ENCODE measurements around the gene DHX40. TPM values are rescaled to one million over a fixed set of nuclear protein-coding genes. Genes with fewer than 3 reads are reported as not detected.

DHX40 gene
- total RNA-seq, 1 experiment from 2014 or later: 16.2 TPM

DNA sequence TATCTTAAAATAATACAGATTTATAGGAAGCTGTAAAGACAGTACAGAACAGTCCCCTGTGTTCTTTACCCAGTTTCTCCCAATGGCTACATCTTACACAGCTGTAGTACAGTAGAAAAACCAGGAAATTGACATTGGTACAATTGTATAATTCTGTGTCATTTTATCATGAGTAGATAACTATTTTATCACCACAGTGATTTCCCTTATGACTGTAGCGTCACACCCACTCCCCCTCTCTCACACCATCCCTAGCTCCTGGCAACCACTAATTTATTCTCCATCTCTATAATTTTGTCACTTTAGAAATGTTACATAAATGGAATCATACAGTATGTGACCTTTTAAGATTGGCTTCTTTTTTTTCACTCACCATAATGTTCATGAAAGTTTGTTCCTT lies 85.2 kb downstream of the DHX40 start:
- no peaks in the 10 kb centered on the region for H3K27me3 ChIP-seq (ENCODE audit: control insufficient read depth, insufficient read depth, low read length)
- 0 out of 2 replicates have a peak, but pooled peaks cover 3% of the 10 kb centered on the region for H3K4me1 ChIP-seq (ENCODE audit: control insufficient read depth, insufficient read depth, low read length)
- no peak for TF ChIP-seq SIN3A (IDR thresholded peaks at IDR 0.05; ENCODE audit: borderline replicate concordance, insufficient read depth, low read depth, low read length)
- no peak for TF ChIP-seq POLR2AphosphoS5 (IDR thresholded peaks at IDR 0.05; ENCODE audit: low read depth, low read length)
- TF ChIP-seq, protein P1, sequence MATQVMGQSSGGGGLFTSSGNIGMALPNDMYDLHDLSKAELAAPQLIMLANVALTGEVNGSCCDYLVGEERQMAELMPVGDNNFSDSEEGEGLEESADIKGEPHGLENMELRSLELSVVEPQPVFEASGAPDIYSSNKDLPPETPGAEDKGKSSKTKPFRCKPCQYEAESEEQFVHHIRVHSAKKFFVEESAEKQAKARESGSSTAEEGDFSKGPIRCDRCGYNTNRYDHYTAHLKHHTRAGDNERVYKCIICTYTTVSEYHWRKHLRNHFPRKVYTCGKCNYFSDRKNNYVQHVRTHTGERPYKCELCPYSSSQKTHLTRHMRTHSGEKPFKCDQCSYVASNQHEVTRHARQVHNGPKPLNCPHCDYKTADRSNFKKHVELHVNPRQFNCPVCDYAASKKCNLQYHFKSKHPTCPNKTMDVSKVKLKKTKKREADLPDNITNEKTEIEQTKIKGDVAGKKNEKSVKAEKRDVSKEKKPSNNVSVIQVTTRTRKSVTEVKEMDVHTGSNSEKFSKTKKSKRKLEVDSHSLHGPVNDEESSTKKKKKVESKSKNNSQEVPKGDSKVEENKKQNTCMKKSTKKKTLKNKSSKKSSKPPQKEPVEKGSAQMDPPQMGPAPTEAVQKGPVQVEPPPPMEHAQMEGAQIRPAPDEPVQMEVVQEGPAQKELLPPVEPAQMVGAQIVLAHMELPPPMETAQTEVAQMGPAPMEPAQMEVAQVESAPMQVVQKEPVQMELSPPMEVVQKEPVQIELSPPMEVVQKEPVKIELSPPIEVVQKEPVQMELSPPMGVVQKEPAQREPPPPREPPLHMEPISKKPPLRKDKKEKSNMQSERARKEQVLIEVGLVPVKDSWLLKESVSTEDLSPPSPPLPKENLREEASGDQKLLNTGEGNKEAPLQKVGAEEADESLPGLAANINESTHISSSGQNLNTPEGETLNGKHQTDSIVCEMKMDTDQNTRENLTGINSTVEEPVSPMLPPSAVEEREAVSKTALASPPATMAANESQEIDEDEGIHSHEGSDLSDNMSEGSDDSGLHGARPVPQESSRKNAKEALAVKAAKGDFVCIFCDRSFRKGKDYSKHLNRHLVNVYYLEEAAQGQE (IDR thresholded peaks at IDR 0.05; ENCODE audit: insufficient read depth in 1 of 2, low read depth in 2 of 2, low read length in 1 of 2): no peak
- TF ChIP-seq, protein P2, sequence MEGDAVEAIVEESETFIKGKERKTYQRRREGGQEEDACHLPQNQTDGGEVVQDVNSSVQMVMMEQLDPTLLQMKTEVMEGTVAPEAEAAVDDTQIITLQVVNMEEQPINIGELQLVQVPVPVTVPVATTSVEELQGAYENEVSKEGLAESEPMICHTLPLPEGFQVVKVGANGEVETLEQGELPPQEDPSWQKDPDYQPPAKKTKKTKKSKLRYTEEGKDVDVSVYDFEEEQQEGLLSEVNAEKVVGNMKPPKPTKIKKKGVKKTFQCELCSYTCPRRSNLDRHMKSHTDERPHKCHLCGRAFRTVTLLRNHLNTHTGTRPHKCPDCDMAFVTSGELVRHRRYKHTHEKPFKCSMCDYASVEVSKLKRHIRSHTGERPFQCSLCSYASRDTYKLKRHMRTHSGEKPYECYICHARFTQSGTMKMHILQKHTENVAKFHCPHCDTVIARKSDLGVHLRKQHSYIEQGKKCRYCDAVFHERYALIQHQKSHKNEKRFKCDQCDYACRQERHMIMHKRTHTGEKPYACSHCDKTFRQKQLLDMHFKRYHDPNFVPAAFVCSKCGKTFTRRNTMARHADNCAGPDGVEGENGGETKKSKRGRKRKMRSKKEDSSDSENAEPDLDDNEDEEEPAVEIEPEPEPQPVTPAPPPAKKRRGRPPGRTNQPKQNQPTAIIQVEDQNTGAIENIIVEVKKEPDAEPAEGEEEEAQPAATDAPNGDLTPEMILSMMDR (IDR thresholded peaks at IDR 0.05): no peak
- no peak for TF ChIP-seq TCF7L2 (IDR thresholded peaks at IDR 0.05; ENCODE audit: low read depth, low read length)
- DNase-seq (ENCODE audit: low read depth, low spot score): no peak
- ChIA-PET POLR2A (no interaction called here), CTCF (no interaction called here)
- intact Hi-C loops (cut with micrococcal nuclease; ENCODE audit: unreplicated experiment) (no loop called here), in situ Hi-C loops (cut with HindIII; ENCODE audit: low pct_unique_long_range_greater_than_20kb, low sequenced_read_pairs) (no loop called here)
- no peak for ATAC-seq
- no TSS peak for BruUV-seq (replicated peaks)
- H3K27ac ChIP-seq (ENCODE audit: low read length): no peak overlapping the region
- no peaks in the 10 kb centered on the region for H3K9me3 ChIP-seq (ENCODE audit: control insufficient read depth, insufficient read depth, low read depth, low read length)
- H3K4me3 ChIP-seq (ENCODE audit: low read depth in 2 of 2, low read length in 2 of 2): no peak overlapping the region
- H3K36me3 ChIP-seq (ENCODE audit: control insufficient read depth, insufficient read depth, low read length): peaks cover 45% of the 10 kb centered on the region

DNA sequence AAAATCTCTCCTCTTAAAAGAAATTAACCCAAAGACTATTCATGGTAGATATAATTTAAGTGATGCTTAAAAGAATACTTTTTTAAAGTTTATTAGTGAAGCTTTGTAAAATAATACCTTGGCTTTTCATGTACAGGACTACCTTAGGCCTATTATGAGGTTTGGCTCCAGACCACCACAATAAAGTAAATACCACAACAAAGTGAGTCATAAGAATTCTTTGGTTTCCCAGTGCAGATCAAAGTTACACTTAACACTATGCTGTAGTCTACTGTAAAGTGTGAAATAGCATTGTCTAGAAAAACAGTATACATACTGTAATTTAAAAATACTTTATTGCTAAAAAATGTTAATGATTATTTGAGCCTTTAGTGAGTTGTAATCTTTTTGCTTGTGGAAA lies 85.9 kb downstream of the DHX40 start:
- CTCF ChIA-PET: no interaction called here
- TF ChIP-seq TCF7L2 (IDR thresholded peaks at IDR 0.05; ENCODE audit: low read depth, low read length) (no peak), POLR2AphosphoS5 (IDR thresholded peaks at IDR 0.05; ENCODE audit: low read depth, low read length) (no peak), SIN3A (IDR thresholded peaks at IDR 0.05; ENCODE audit: borderline replicate concordance, insufficient read depth, low read depth, low read length) (no peak)
- TF ChIP-seq, protein P2 (IDR thresholded peaks at IDR 0.05): no peak
- TF ChIP-seq, protein P1 (IDR thresholded peaks at IDR 0.05; ENCODE audit: insufficient read depth in 1 of 2, low read depth in 2 of 2, low read length in 1 of 2): no peak
- intact Hi-C loops (cut with micrococcal nuclease; ENCODE audit: unreplicated experiment): no loop called here
- H3K36me3 ChIP-seq (ENCODE audit: control insufficient read depth, insufficient read depth, low read length): peaks cover 52% of the 10 kb centered on the region
- H3K4me1 ChIP-seq (ENCODE audit: control insufficient read depth, insufficient read depth, low read length): 0 out of 2 replicates have a peak, but pooled peaks cover 3% of the 10 kb centered on the region
- H3K9me3 ChIP-seq (ENCODE audit: control insufficient read depth, insufficient read depth, low read depth, low read length): no peaks in the 10 kb centered on the region
- no TSS peak for BruUV-seq (replicated peaks)
- H3K27ac ChIP-seq (ENCODE audit: low read length): no peak overlapping the region
- in situ Hi-C loops (cut with HindIII; ENCODE audit: low pct_unique_long_range_greater_than_20kb, low sequenced_read_pairs): no loop called here
- no peaks in the 10 kb centered on the region for H3K27me3 ChIP-seq (ENCODE audit: control insufficient read depth, insufficient read depth, low read length)
- no peak for DNase-seq (ENCODE audit: low read depth, low spot score)
- no peak for ATAC-seq
- POLR2A ChIA-PET: no interaction called here
- no peak overlapping the region for H3K4me3 ChIP-seq (ENCODE audit: low read depth in 2 of 2, low read length in 2 of 2)
